H1 (cell line): Measurements from ENCODE around the gene DPYD.

ENCODE experiments used
- CBX8 ChIP-seq: fragments of 300-800, 300-1000 bp; sonication (generic); IDR thresholded peaks from 2 replicates; pipeline ENCODE4 v1.7.1; 2016; ENCODE audit warnings: low read depth, low read length, borderline replicate concordance
- CREB1 ChIP-seq: IDR thresholded peaks from 2 replicates; pipeline ENCODE4 v1.6.1; 2012; ENCODE audit warnings: inconsistent platforms
- EGR1 ChIP-seq: IDR thresholded peaks from 2 replicates; pipeline ENCODE4 v1.6.1; 2011; ENCODE audit warnings: low read depth, low read length, borderline replicate concordance
- EP300 ChIP-seq, 2 experiments: IDR thresholded peaks; 1 replicate in 1 of 2; 2 replicates in 1 of 2; pipeline ENCODE4 v1.6.1; 2011 to 2012; ENCODE audit warnings: low read depth in 2 of 2, low read length in 2 of 2, mild to moderate bottlenecking in 2 of 2, borderline replicate concordance in 1 of 2, inconsistent platforms in 1 of 2, moderate library complexity in 1 of 2
- FOSL1 ChIP-seq: IDR thresholded peaks from 2 replicates; pipeline ENCODE4 v1.6.1; 2011; ENCODE audit warnings: mild to moderate bottlenecking, low read depth, low read length, moderate library complexity; ENCODE audit not compliant: insufficient read depth
- GABPA ChIP-seq: IDR thresholded peaks from 2 replicates; pipeline ENCODE4 v1.6.1; 2011; ENCODE audit warnings: mild to moderate bottlenecking, low read length, moderate library complexity, borderline replicate concordance; ENCODE audit not compliant: insufficient read depth
- HDAC2 ChIP-seq, 2 experiments: fragments of 300-600 bp in 1 of 2; sonication (generic) in 1 of 2; IDR thresholded peaks; 2 replicates each; pipeline ENCODE4 v1.6.1; 2011 to 2012; ENCODE audit warnings: low read depth in 2 of 2, low read length in 2 of 2, mild to moderate bottlenecking in 2 of 2, moderate library complexity in 2 of 2, borderline replicate concordance in 1 of 2, inconsistent platforms in 1 of 2
- POLR2AphosphoS5 ChIP-seq: IDR thresholded peaks from 2 replicates; pipeline ENCODE4 v1.6.1; 2011; ENCODE audit warnings: low read depth, low read length
- YY1 ChIP-seq: IDR thresholded peaks from 2 replicates; pipeline ENCODE4 v1.6.1; 2011; ENCODE audit warnings: low read depth, mild to moderate bottlenecking, low read length
- ZNF274 ChIP-seq: IDR thresholded peaks from 2 replicates; pipeline ENCODE4 v1.7.0; 2012; ENCODE audit warnings: low read length, borderline replicate concordance; ENCODE audit errors: extremely low read depth

DNA sequence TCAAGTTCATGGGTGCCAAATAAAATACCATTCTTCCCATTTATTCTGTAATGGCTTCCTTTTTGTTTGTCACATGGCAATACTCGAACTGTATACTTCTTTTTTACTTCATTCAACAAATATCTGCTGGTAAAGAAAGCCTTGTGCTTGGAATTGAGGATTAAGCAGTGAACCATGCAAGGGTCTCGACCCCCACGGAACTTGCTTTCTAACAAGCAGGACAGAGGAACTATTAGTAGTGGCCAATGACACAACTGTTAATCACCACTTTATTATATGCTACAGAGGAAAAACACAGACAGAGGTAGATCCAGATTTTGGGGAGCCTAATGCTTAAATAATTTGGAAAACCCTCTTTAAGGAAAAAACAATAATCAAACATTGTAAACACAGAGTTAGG, 542.2 kb downstream of the DPYD start:
- TF ChIP-seq FOSL1 = no peak
- no peak for TF ChIP-seq EP300 (IDR thresholded peaks at IDR 0.05; ENCODE audit: borderline replicate concordance in 1 of 2, low read depth in 2 of 2, low read length in 2 of 2)
- no peak for TF ChIP-seq GABPA
- TF ChIP-seq CREB1 = no peak
- TF ChIP-seq HDAC2 (IDR thresholded peaks at IDR 0.05; ENCODE audit: borderline replicate concordance in 1 of 2, low read depth in 2 of 2, low read length in 2 of 2) = no peak
- TF ChIP-seq YY1 = no peak
- TF ChIP-seq EGR1 = no peak
- TF ChIP-seq ZNF274 = no peak
- TF ChIP-seq POLR2AphosphoS5 = no peak
- no peak for TF ChIP-seq CBX8
